ENCODE data around the gene CNTN1. TPM values are rescaled to one million over a fixed set of nuclear protein-coding genes. Genes with fewer than 3 reads are reported as not detected.

The CNTN1 gene
- polyA plus RNA-seq, 1 of the 3 experiments (the other 2 are of a cell fraction) = 0.13 TPM

DNA sequence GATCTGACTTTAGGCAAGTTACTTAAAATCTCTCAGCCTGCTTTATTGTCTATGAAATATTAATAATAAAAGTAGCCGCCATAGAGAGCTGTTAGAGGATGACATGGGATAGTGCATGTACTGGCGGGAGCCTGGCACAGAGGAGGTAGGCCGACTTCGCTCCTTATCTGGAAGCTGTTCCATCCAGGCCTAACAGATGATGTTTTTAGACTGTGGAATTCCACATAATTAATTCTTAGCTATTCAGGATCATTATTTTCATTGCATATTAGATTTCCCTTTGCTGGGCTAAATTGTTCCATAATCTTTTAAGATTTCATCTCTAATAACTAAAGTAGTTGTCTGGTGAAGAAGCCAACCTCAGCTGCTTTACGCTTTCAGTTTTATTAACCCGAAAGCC is 30.8 kb downstream of the CNTN1 start:
- H3K9me2 ChIP-seq = no peaks in the 10 kb centered on the region
- ChIA-PET POLR2A (no interaction called here), CTCF (no interaction called here)
- H3K4me1 ChIP-seq (ENCODE audit: control insufficient read depth in 1 of 2, insufficient read depth in 2 of 2, low read depth in 1 of 2, low read length in 1 of 2) = peaks cover 0 to 6% of the 10 kb centered on the region in 2 experiments; a peak in 2 of 4 replicates
- 78% methylated on average over 6 of the region's 6 CpGs for WGBS (ENCODE audit: low lambda C conversion rate)
- H2AFZ ChIP-seq (ENCODE audit: low read depth) = no peak overlapping the region
- H3K9me3 ChIP-seq = no peaks in the 10 kb centered on the region
- no peak overlapping the region for H3K4me2 ChIP-seq
- H3K9ac ChIP-seq = no peak overlapping the region
- no peak overlapping the region; a peak in 1 of 4 replicates for H3K27ac ChIP-seq (ENCODE audit: low read depth in 2 of 2, low read length in 1 of 2)
- H3K4me3 ChIP-seq (ENCODE audit: low read depth in 2 of 2, low read length in 1 of 2) = no peak overlapping the region
- no peaks in the 10 kb centered on the region for H3F3A ChIP-seq (replicated peaks; ENCODE audit: insufficient read depth)
- H4K20me1 ChIP-seq (ENCODE audit: insufficient read depth) = no peaks in the 10 kb centered on the region
- no peaks in the 10 kb centered on the region for H3K27me3 ChIP-seq (ENCODE audit: insufficient read depth)
- H3K79me2 ChIP-seq (ENCODE audit: insufficient read depth) = no peaks in the 10 kb centered on the region
- no peaks in the 10 kb centered on the region for H3K36me3 ChIP-seq (replicated peaks in 1 of 2; ENCODE audit: control insufficient read depth in 1 of 2, insufficient read depth in 2 of 2, low read length in 1 of 2)
- no peak for DNase-seq
- TF ChIP-seq GATA2 (CRISPR knock-in tag; IDR thresholded peaks at IDR 0.05) (0 out of 2 replicates have a peak, but pooled peaks have one; percentile 12), RAD21 (IDR thresholded peaks at IDR 0.05; ENCODE audit: low read length) (no peak), EP300 (IDR thresholded peaks at IDR 0.05; ENCODE audit: borderline replicate concordance in 1 of 2, low read depth in 1 of 2, low read length in 1 of 2) (no peak)
- TF ChIP-seq, protein P1, sequence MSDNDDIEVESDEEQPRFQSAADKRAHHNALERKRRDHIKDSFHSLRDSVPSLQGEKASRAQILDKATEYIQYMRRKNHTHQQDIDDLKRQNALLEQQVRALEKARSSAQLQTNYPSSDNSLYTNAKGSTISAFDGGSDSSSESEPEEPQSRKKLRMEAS (IDR thresholded peaks at IDR 0.05; ENCODE audit: low read depth) = no peak

DNA sequence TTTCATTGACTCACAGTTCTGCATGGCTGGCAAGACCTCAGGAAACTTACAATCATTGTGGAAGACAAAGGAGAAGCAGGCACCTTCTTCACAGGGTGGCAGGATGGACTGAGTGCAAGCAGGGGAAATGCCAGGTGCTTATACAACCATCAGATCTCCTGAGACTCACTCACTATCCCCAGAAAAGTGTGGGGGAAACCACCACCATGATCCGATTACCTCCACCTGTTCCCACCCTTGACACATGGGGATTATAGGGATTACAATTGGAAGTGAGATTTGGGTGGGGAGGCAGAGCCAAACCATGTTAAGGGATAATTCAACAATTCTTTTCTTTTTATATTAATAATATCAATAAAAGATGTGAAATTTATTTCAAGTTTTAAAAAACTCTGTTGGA is 34.1 kb downstream of the CNTN1 start:
- H3K27ac ChIP-seq (ENCODE audit: low read depth in 2 of 2, low read length in 1 of 2) = no peak overlapping the region
- POLR2A ChIA-PET = no interaction called here
- no peak overlapping the region for H3K4me3 ChIP-seq (ENCODE audit: low read depth in 2 of 2, low read length in 1 of 2)
- H4K20me1 ChIP-seq (ENCODE audit: insufficient read depth) = no peaks in the 10 kb centered on the region
- H3K4me2 ChIP-seq = no peak overlapping the region
- no peak overlapping the region for H3K9ac ChIP-seq
- no peaks in the 10 kb centered on the region for H3K27me3 ChIP-seq (ENCODE audit: insufficient read depth)
- H2AFZ ChIP-seq (ENCODE audit: low read depth) = no peak overlapping the region
- DNase-seq = no peak
- CTCF ChIA-PET = no interaction called here
- H3K9me3 ChIP-seq = no peaks in the 10 kb centered on the region
- WGBS (ENCODE audit: low lambda C conversion rate) = 71% methylated on average over 1 of the region's 1 CpG
- no peaks in the 10 kb centered on the region for H3K79me2 ChIP-seq (ENCODE audit: insufficient read depth)
- no peaks in the 10 kb centered on the region for H3F3A ChIP-seq (replicated peaks; ENCODE audit: insufficient read depth)
- no peak for TF ChIP-seq RAD21 (IDR thresholded peaks at IDR 0.05; ENCODE audit: low read length)
- TF ChIP-seq CHD2 (IDR thresholded peaks at IDR 0.05; ENCODE audit: low read length, partially characterized antibody) = no peak
- TF ChIP-seq TEAD4 (IDR thresholded peaks at IDR 0.05; ENCODE audit: borderline replicate concordance, insufficient read depth) = no peak
- TF ChIP-seq SMC3 (IDR thresholded peaks at IDR 0.05; ENCODE audit: low read depth, low read length) = no peak
- no peak for TF ChIP-seq FOXM1 (IDR thresholded peaks at IDR 0.05; ENCODE audit: low read depth)
- no peak for TF ChIP-seq GATA2 (CRISPR knock-in tag; IDR thresholded peaks at IDR 0.05)
- no peak for TF ChIP-seq JUND (IDR thresholded peaks at IDR 0.05)
- TF ChIP-seq, protein P2, sequence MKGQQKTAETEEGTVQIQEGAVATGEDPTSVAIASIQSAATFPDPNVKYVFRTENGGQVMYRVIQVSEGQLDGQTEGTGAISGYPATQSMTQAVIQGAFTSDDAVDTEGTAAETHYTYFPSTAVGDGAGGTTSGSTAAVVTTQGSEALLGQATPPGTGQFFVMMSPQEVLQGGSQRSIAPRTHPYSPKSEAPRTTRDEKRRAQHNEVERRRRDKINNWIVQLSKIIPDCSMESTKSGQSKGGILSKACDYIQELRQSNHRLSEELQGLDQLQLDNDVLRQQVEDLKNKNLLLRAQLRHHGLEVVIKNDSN (IDR thresholded peaks at IDR 0.05; ENCODE audit: borderline replicate concordance, low read depth) = no peak
- no peak for TF ChIP-seq TAF1 (IDR thresholded peaks at IDR 0.05; ENCODE audit: borderline replicate concordance, low read depth, low read length)
- TF ChIP-seq, protein P3, sequence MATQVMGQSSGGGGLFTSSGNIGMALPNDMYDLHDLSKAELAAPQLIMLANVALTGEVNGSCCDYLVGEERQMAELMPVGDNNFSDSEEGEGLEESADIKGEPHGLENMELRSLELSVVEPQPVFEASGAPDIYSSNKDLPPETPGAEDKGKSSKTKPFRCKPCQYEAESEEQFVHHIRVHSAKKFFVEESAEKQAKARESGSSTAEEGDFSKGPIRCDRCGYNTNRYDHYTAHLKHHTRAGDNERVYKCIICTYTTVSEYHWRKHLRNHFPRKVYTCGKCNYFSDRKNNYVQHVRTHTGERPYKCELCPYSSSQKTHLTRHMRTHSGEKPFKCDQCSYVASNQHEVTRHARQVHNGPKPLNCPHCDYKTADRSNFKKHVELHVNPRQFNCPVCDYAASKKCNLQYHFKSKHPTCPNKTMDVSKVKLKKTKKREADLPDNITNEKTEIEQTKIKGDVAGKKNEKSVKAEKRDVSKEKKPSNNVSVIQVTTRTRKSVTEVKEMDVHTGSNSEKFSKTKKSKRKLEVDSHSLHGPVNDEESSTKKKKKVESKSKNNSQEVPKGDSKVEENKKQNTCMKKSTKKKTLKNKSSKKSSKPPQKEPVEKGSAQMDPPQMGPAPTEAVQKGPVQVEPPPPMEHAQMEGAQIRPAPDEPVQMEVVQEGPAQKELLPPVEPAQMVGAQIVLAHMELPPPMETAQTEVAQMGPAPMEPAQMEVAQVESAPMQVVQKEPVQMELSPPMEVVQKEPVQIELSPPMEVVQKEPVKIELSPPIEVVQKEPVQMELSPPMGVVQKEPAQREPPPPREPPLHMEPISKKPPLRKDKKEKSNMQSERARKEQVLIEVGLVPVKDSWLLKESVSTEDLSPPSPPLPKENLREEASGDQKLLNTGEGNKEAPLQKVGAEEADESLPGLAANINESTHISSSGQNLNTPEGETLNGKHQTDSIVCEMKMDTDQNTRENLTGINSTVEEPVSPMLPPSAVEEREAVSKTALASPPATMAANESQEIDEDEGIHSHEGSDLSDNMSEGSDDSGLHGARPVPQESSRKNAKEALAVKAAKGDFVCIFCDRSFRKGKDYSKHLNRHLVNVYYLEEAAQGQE (IDR thresholded peaks at IDR 0.05; ENCODE audit: low read depth, low read length) = no peak
- no peaks in the 10 kb centered on the region for H3K36me3 ChIP-seq (replicated peaks in 1 of 2; ENCODE audit: control insufficient read depth in 1 of 2, insufficient read depth in 2 of 2, low read length in 1 of 2)
- H3K4me1 ChIP-seq (ENCODE audit: control insufficient read depth in 1 of 2, insufficient read depth in 2 of 2, low read depth in 1 of 2, low read length in 1 of 2) = peaks cover 0 to 6% of the 10 kb centered on the region in 2 experiments; a peak in 2 of 4 replicates
- H3K9me2 ChIP-seq = no peaks in the 10 kb centered on the region
